ENCODE results near the gene NDUFV2. TPM values are rescaled to one million over a fixed set of nuclear protein-coding genes. Genes with fewer than 3 reads are reported as not detected.
"Not testable (repeated sequence)": the region's sequence is repeated elsewhere in the genome, so short reads cannot be mapped to it uniquely, and the experiment has no call there.

NDUFV2 gene
- total RNA-seq, 3 donors from 2014 or later (not counting 1 experiment from before 2014, with no cell fraction given), result 137 to 188 (median 154) TPM

DNA sequence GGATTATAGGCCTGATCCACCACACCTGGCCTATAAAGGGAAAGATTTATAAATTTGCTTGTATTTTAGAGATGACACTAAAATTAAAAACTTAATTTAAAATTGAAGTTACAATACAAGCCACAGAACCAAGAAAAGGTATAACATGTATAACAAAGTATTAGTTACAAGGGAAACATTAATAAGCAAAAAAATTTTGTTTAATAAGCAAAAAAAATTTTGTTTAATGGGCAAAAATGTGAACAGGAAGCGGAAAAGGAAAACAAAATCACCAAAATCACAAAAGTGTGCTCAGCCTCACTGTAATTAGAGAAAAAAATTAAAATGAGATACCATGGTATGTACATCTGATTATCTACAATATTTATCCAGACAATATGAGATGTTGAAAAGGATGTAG is 15.9 kb upstream of the NDUFV2 start:
- Mint-ChIP-seq H3K4me1 (peaks cover 19% of the 10 kb centered on the region in 2 donors), H3K9me3 (no peaks in the 10 kb centered on the region), H3K36me3 (no peaks in the 10 kb centered on the region), H3K27ac (no peak overlapping the region), H3K27me3 (ENCODE audit: low read depth in 2 of 2) (peaks cover 0 to 3% of the 10 kb centered on the region in 2 donors), H3K4me3 (no peak overlapping the region)
- DNase-seq (no peak), ATAC-seq (no peak)
- no CpG with 5 or more reads among the region's 1 CpG for WGBS (ENCODE audit: insufficient coverage)
- no peaks in the 10 kb centered on the region for H3K36me3 ChIP-seq (ENCODE audit: control insufficient read depth, insufficient read depth, low read length)
- no peak overlapping the region for H3K4me3 ChIP-seq (ENCODE audit: low read length)
- TF ChIP-seq, protein P1, sequence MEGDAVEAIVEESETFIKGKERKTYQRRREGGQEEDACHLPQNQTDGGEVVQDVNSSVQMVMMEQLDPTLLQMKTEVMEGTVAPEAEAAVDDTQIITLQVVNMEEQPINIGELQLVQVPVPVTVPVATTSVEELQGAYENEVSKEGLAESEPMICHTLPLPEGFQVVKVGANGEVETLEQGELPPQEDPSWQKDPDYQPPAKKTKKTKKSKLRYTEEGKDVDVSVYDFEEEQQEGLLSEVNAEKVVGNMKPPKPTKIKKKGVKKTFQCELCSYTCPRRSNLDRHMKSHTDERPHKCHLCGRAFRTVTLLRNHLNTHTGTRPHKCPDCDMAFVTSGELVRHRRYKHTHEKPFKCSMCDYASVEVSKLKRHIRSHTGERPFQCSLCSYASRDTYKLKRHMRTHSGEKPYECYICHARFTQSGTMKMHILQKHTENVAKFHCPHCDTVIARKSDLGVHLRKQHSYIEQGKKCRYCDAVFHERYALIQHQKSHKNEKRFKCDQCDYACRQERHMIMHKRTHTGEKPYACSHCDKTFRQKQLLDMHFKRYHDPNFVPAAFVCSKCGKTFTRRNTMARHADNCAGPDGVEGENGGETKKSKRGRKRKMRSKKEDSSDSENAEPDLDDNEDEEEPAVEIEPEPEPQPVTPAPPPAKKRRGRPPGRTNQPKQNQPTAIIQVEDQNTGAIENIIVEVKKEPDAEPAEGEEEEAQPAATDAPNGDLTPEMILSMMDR (IDR thresholded peaks at IDR 0.05), result no peak
- no peaks in the 10 kb centered on the region for H3K9me3 ChIP-seq (ENCODE audit: control insufficient read depth, insufficient read depth, low read length)
- intact Hi-C loops (cut with micrococcal nuclease), result no loop called here
- H3K4me1 ChIP-seq (ENCODE audit: control insufficient read depth, insufficient read depth, low read length), result peaks cover 14% of the 10 kb centered on the region
- H3K27me3 ChIP-seq (ENCODE audit: control insufficient read depth, insufficient read depth, low read length), result no peaks in the 10 kb centered on the region
- H3K27ac ChIP-seq (ENCODE audit: low read length), result no peak overlapping the region

GRCh38 chr18:9087144-9087543 is 15.4 kb upstream of the NDUFV2 start:
- Histone ChIP-seq H3K4me3 (ENCODE audit: low read length) (no peak overlapping the region), H3K27me3 (ENCODE audit: control insufficient read depth, insufficient read depth, low read length) (no peaks in the 10 kb centered on the region), H3K36me3 (ENCODE audit: control insufficient read depth, insufficient read depth, low read length) (no peaks in the 10 kb centered on the region), H3K4me1 (ENCODE audit: control insufficient read depth, insufficient read depth, low read length) (peaks cover 14% of the 10 kb centered on the region), H3K9me3 (ENCODE audit: control insufficient read depth, insufficient read depth, low read length) (no peaks in the 10 kb centered on the region), H3K27ac (ENCODE audit: low read length) (no peak overlapping the region)
- Mint-ChIP-seq H3K4me1 (peaks cover 18% of the 10 kb centered on the region in 2 donors), H3K27me3 (ENCODE audit: low read depth in 2 of 2) (peaks cover 0 to 3% of the 10 kb centered on the region in 2 donors), H3K4me3 (no peak overlapping the region), H3K27ac (no peak overlapping the region), H3K9me3 (no peaks in the 10 kb centered on the region), H3K36me3 (no peaks in the 10 kb centered on the region)
- no peak for ATAC-seq
- 100% methylated on average over 2 of the region's 2 CpGs for WGBS (ENCODE audit: insufficient coverage)
- intact Hi-C loops (cut with micrococcal nuclease), result no loop called here
- TF ChIP-seq, protein P1 (IDR thresholded peaks at IDR 0.05), result no peak
- no peak for DNase-seq

- Histone ChIP-seq H3K4me3 (ENCODE audit: low read length) (no peak overlapping the region), H3K4me1 (ENCODE audit: control insufficient read depth, insufficient read depth, low read length) (peaks cover 7% of the 10 kb centered on the region), H3K9me3 (ENCODE audit: control insufficient read depth, insufficient read depth, low read length) (no peaks in the 10 kb centered on the region), H3K27ac (ENCODE audit: low read length) (no peak overlapping the region), H3K27me3 (ENCODE audit: control insufficient read depth, insufficient read depth, low read length) (no peaks in the 10 kb centered on the region), H3K36me3 (ENCODE audit: control insufficient read depth, insufficient read depth, low read length) (no peaks in the 10 kb centered on the region)
- Mint-ChIP-seq H3K4me3 (no peak overlapping the region), H3K9me3 (no peaks in the 10 kb centered on the region), H3K27ac (no peak overlapping the region), H3K36me3 (no peaks in the 10 kb centered on the region), H3K4me1 (peaks cover 7% of the 10 kb centered on the region in 2 donors), H3K27me3 (ENCODE audit: low read depth in 2 of 2) (peaks cover 0 to 3% of the 10 kb centered on the region in 2 donors)
- TF ChIP-seq, protein P1 (IDR thresholded peaks at IDR 0.05), result no peak
- WGBS (ENCODE audit: insufficient coverage), result 91% methylated on average over 5 of the region's 5 CpGs
- no peak for DNase-seq
- intact Hi-C loops (cut with micrococcal nuclease), result no loop called here
- ATAC-seq, result no peak
Observed at GRCh38 chr18:9088252-9088651, 14.2 kb upstream of the NDUFV2 start.

- H3K4me1 ChIP-seq (ENCODE audit: control insufficient read depth, insufficient read depth, low read length), result not testable (repeated sequence)
Observed at GRCh38 chr18:9088727-9089126, 13.8 kb upstream of the NDUFV2 start.

More at GRCh38 chr18:9088727-9089126, 13.8 kb upstream of the NDUFV2 start:
- H3K27ac ChIP-seq (ENCODE audit: low read length); H3K4me3 ChIP-seq (ENCODE audit: low read length); H3K27me3 Mint-ChIP-seq (ENCODE audit: low read depth in 2 of 2); ATAC-seq; H3K27ac Mint-ChIP-seq; H3K36me3 Mint-ChIP-seq; H3K9me3 Mint-ChIP-seq; H3K9me3 ChIP-seq (ENCODE audit: control insufficient read depth, insufficient read depth, low read length); H3K4me3 Mint-ChIP-seq; DNase-seq; H3K36me3 ChIP-seq (ENCODE audit: control insufficient read depth, insufficient read depth, low read length); H3K27me3 ChIP-seq (ENCODE audit: control insufficient read depth, insufficient read depth, low read length); intact Hi-C loops (cut with micrococcal nuclease); H3K4me1 Mint-ChIP-seq: not testable (repeated sequence)
- no CpG with 5 or more reads among the region's 2 CpGs for WGBS (ENCODE audit: insufficient coverage)

Data from natural killer cell (primary cell).